Thoracic aorta (tissue), 2 donors: ENCODE data around the gene CLEC10A. TPM values are rescaled to one million over a fixed set of nuclear protein-coding genes. Genes with fewer than 3 reads are reported as not detected.

Source experiments
- ATAC-seq: fragments of 150-250 bp; one replicate; pipeline ENCODE4 v1.8.0; 2017; ENCODE audit warnings: low read depth; ENCODE audit not compliant: insufficient number of reproducible peaks, low FRiP score
- DNase-seq: peaks from one replicate; pipeline ENCODE4 v3.0.0-alpha.2; 2020; ENCODE audit warnings: low spot score
- H3K27ac ChIP-seq, 2 donors: fragments of 200-600 bp; sonication (generic); 1 replicate in 1 of 2; 2 replicates in 1 of 2; pipeline ENCODE4 v1.5.1; 2016; ENCODE audit warnings: mild to moderate bottlenecking in 2 of 2, moderate library complexity in 2 of 2
- H3K27me3 ChIP-seq: fragments of 200-600 bp; sonication (generic); replicated peaks from 2 replicates; pipeline ENCODE4 v1.6.0; 2016; ENCODE audit warnings: mild to moderate bottlenecking; ENCODE audit not compliant: insufficient read depth
- H3K36me3 ChIP-seq: fragments of 200-600 bp; sonication (generic); one replicate; pipeline ENCODE4 v1.5.1; 2016
- H3K4me1 ChIP-seq, 2 donors: fragments of 200-600 bp; sonication (generic); 1 replicate in 1 of 2; 2 replicates in 1 of 2; pipeline versions ENCODE4 v1.5.1 to v1.6.0; 2016; ENCODE audit warnings: low read depth in 2 of 2, mild to moderate bottlenecking in 1 of 2; ENCODE audit not compliant: control insufficient read depth in 1 of 2
- H3K4me3 ChIP-seq: fragments of 200-600 bp; sonication (generic); 2 replicates; pipeline ENCODE4 v1.5.1; 2016; ENCODE audit warnings: mild to moderate bottlenecking
- H3K9me3 ChIP-seq: fragments of 200-600 bp; sonication (generic); 2 replicates; pipeline ENCODE4 v1.5.1; 2016
- CTCF ChIP-seq: fragments of 200-600 bp; sonication (generic); IDR thresholded peaks from one replicate; pipeline ENCODE4 v1.5.1; 2019; ENCODE audit warnings: antibody characterized with exemption
- total RNA-seq, 2 donors: library from RNA; depleted of rRNA; stranded (reverse); fragments of >200 nt; gene quantifications; one replicate each; pipeline versions ENCODE4 v1.1.0 to v1.2.3, GENCODE V29; 2016

Gene CLEC10A
- total RNA-seq, 2 donors from 2014 or later = 3.2 to 5.8 TPM

GRCh38 chr17:7029096-7029495, 51.0 kb downstream of the CLEC10A start:
- H3K4me3 ChIP-seq = no peak overlapping the region
- no peak for TF ChIP-seq CTCF
- DNase-seq (no peak), ATAC-seq (no peak)
- no peaks in the 10 kb centered on the region for H3K9me3 ChIP-seq
- H3K27me3 ChIP-seq = no peaks in the 10 kb centered on the region
- H3K27ac ChIP-seq = no peak overlapping the region
- H3K36me3 ChIP-seq = no peaks in the 10 kb centered on the region
- H3K4me1 ChIP-seq = no peaks in the 10 kb centered on the region

GRCh38 chr17:7027335-7027734, 52.7 kb downstream of the CLEC10A start:
- no peak for TF ChIP-seq CTCF
- ATAC-seq (no peak), DNase-seq (no peak)
- no peaks in the 10 kb centered on the region for H3K9me3 ChIP-seq
- peaks cover 12% of the 10 kb centered on the region for H3K27me3 ChIP-seq
- peaks cover under 1 to 9% of the 10 kb centered on the region in 2 donors for H3K4me1 ChIP-seq
- H3K4me3 ChIP-seq = no peak overlapping the region
- H3K27ac ChIP-seq = no peak overlapping the region
- no peaks in the 10 kb centered on the region for H3K36me3 ChIP-seq

GRCh38 chr17:7026471-7027115, 53.5 kb downstream of the CLEC10A start:
- no peak overlapping the region for H3K4me3 ChIP-seq
- peaks cover 12% of the 10 kb centered on the region for H3K27me3 ChIP-seq
- ATAC-seq = no peak
- no peak overlapping the region for H3K27ac ChIP-seq
- DNase-seq = no peak
- H3K9me3 ChIP-seq = no peaks in the 10 kb centered on the region
- peaks cover 4 to 12% of the 10 kb centered on the region in 2 donors for H3K4me1 ChIP-seq
- no peaks in the 10 kb centered on the region for H3K36me3 ChIP-seq
- no peak for TF ChIP-seq CTCF

GRCh38 chr17:7025245-7025644, 54.8 kb downstream of the CLEC10A start:
- no peak for ATAC-seq
- Histone ChIP-seq H3K4me3 (no peak overlapping the region), H3K36me3 (no peaks in the 10 kb centered on the region), H3K9me3 (no peaks in the 10 kb centered on the region), H3K27me3 (peaks cover 12% of the 10 kb centered on the region), H3K4me1 (peaks cover 4 to 24% of the 10 kb centered on the region in 2 donors), H3K27ac (no peak overlapping the region)
- TF ChIP-seq CTCF = no peak
- no peak for DNase-seq

Other genes with a start within 250 kb of the CLEC10A start
- gene TEKT1, start 248.5 kb downstream of the CLEC10A start, total RNA-seq = not detected
- not detected for gene ALOX12, start 84.2 kb downstream of the CLEC10A start, total RNA-seq
- 100 to 1,000 TPM in 1 of 2 donors, 10 to 100 TPM in 1; 99.5 to 164 TPM for gene RNASEK, start 67.6 kb downstream of the CLEC10A start, total RNA-seq
- gene BCL6B, start 57.2 kb downstream of the CLEC10A start, total RNA-seq = 1 to 10 TPM in 1 of 2 donors, under 1 TPM in 1; 0.95 to 5.7 TPM
- gene SLC16A13, start 44.2 kb downstream of the CLEC10A start, total RNA-seq = under 1 TPM in 1 of 2 donors, not detected in 1; 0.56 TPM
- under 1 TPM in 1 of 2 donors, not detected in 1; 0.27 TPM for gene SLC16A11, start 36.2 kb downstream of the CLEC10A start, total RNA-seq
- 1 to 10 TPM; 1.4 to 8.1 TPM for gene ASGR2, start 34.6 kb upstream of the CLEC10A start, total RNA-seq
- gene ASGR1, start 99.1 kb upstream of the CLEC10A start, total RNA-seq = 1 to 10 TPM; 1.9 to 5.4 TPM
- 10 to 100 TPM; 14.0 to 14.8 TPM for gene DLG4, start 139.6 kb upstream of the CLEC10A start, total RNA-seq
- 100 to 1,000 TPM; 369 to 471 TPM for gene ACADVL, start 139.7 kb upstream of the CLEC10A start, total RNA-seq
- gene DVL2, start 154.3 kb upstream of the CLEC10A start, total RNA-seq = 10 to 100 TPM; 52.8 to 68.5 TPM
- gene PHF23, start 159.2 kb upstream of the CLEC10A start, total RNA-seq = 10 to 100 TPM; 25.1 to 44.7 TPM
- 100 to 1,000 TPM; 187 to 446 TPM for gene GABARAP, start 162.2 kb upstream of the CLEC10A start, total RNA-seq
- gene CTDNEP1, start 171.5 kb upstream of the CLEC10A start, total RNA-seq = 10 to 100 TPM; 51.3 to 51.7 TPM
- 10 to 100 TPM; 15.8 to 19.0 TPM for gene ELP5, start 172.0 kb upstream of the CLEC10A start, total RNA-seq
- under 1 TPM in 1 of 2 donors, not detected in 1; 0.41 TPM for gene CLDN7, start 182.2 kb upstream of the CLEC10A start, total RNA-seq
- 1 to 10 TPM; 1.2 to 7.7 TPM for gene SLC2A4, start 201.5 kb upstream of the CLEC10A start, total RNA-seq
- gene YBX2, start 214.4 kb upstream of the CLEC10A start, total RNA-seq = not detected
- 100 to 1,000 TPM; 118 to 130 TPM for gene EIF5A, start 227.4 kb upstream of the CLEC10A start, total RNA-seq
- gene GPS2, start 235.1 kb upstream of the CLEC10A start, total RNA-seq = 10 to 100 TPM; 66.5 to 100.0 TPM
- gene NEURL4, start 249.1 kb upstream of the CLEC10A start, total RNA-seq = 10 to 100 TPM; 24.4 to 45.3 TPM